Measurements from ENCODE around the gene TOR1B.

GRCh38 chr9:129759804-129760502 lies 43.0 kb upstream of the TOR1B start:
- TF ChIP-seq CTCF (tag by site-specific recombination; IDR thresholded peaks at IDR 0.05) = no peak
- TF ChIP-seq ZBTB10 (tag by site-specific recombination; IDR thresholded peaks at IDR 0.05) = no peak
- no peak for TF ChIP-seq PRDM1 (tag by site-specific recombination; IDR thresholded peaks at IDR 0.05)
- TF ChIP-seq ZNF416 (tag by site-specific recombination; IDR thresholded peaks at IDR 0.05) = no peak
- no peak for TF ChIP-seq ZNF510 (tag by site-specific recombination; IDR thresholded peaks at IDR 0.05; ENCODE audit: insufficient replicate concordance)
- TF ChIP-seq EGR2 (tag by site-specific recombination; IDR thresholded peaks at IDR 0.05; ENCODE audit: low read depth) = no peak
- no peak for TF ChIP-seq ZSCAN5A (tag by site-specific recombination; IDR thresholded peaks at IDR 0.05)
- TF ChIP-seq ZNF747 (tag by site-specific recombination; IDR thresholded peaks at IDR 0.05) = no peak
- no peak for TF ChIP-seq TRIM28 (IDR thresholded peaks at IDR 0.05; ENCODE audit: borderline replicate concordance, low read length)
- TF ChIP-seq BCL11A (tag by site-specific recombination; IDR thresholded peaks at IDR 0.05; ENCODE audit: low read depth) = no peak
- TF ChIP-seq YY1 (tag by site-specific recombination; IDR thresholded peaks at IDR 0.05) = no peak
- TF ChIP-seq TCF7L2 (IDR thresholded peaks at IDR 0.05; ENCODE audit: borderline replicate concordance, low read depth, low read length) = no peak
- TF ChIP-seq ZBTB6 (tag by site-specific recombination; IDR thresholded peaks at IDR 0.05) = no peak
